CD4-positive, alpha-beta T cell treated with Interleukin-21 for 1 hour (primary cell): Measurements from ENCODE around the gene CSF1R.

Source experiments
- DNase-seq: peaks from one replicate; pipeline ENCODE4 v3.0.0-alpha.2; 2020

Gene CSF1R

DNA sequence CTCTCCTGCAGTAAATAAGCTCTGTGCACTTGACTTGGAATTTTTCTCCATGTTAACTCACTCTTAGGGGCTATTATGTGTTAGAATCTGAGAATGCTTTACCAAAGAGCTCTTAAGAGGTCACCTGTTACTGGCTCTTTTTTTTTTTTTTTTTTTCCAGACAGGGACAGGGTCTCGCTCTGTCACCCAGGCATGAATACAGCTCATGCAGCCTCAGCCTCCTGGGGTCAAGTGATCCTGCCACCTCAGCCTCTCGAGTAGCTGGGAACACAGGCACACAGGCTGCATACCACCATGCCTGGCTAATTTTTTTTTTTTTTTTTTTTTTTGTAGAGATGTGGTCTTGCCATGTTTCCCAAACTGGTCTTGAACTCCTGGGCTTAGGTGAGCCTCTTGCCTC lies 63.7 kb downstream of the CSF1R start:
- DNase-seq = no peak

DNA sequence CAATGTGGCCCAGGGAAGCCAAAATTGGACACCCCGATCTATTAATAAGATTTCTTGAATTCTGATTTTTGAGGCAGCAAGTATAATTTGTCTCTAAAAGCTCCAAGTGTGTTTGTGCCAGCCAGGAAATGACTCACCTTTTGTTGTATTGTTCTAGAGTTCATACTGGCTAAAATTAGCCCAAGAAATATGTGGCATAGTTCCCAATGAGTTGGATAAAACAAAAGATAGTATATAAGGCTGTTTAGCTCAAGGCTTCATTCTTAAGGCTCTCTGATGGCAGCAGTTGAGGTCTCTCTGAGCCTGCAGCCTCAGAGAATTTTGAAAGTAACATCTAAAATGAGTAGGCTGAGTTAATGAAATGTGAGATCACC lies 64.2 kb downstream of the CSF1R start:
- no peak for DNase-seq

DNA sequence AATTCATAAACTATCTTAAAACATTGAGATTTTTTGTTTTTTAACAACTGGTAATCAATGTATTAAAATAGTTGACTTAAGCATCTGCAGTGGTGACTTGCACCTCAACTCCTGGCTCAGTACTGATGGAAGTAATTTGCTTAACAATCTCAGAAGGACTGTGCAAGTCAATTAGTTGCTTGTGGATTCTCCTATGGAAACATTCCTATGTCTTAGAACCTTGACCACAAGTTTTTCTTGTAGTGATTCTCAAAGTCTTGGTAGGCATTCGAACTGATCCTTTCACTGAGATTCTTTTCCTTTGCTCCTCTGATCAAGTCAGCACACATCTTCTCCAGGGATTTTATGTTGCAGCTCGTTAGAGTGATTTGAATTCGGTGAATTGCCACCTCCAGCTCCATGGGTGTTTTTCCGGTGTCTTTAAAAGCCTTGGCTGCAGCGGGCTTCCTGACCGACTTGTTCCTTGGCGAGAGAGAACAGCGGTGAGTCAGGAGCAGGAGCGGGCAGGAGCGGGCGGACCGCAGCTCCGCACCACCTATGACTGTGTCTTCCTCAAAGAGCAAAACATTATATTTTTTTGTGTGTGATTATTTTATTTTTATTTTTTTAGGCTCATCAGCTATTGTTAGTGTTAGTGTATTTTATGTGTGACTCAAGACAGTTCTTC lies 64.7 kb downstream of the CSF1R start:
- DNase-seq = no peak

DNA sequence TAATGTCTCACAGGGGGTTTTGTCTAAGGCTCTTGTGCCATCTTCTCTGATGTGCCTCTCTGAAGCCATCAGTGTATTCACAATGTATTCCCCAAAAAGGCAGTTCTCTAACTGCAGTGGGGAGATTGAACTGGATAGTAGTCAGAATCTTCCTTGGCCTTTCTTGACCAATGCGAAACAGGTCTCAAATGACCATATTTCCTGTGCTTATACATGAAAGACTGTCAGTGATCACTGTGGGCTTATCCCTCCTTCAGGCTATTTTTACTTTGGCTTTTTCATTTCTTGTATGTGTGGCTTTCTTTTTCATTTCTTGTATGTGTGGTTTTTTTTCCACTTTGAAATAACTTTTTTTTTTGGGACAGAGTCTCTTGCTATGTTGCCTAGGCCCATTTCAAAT lies 66.1 kb downstream of the CSF1R start:
- DNase-seq = no peak

DNA sequence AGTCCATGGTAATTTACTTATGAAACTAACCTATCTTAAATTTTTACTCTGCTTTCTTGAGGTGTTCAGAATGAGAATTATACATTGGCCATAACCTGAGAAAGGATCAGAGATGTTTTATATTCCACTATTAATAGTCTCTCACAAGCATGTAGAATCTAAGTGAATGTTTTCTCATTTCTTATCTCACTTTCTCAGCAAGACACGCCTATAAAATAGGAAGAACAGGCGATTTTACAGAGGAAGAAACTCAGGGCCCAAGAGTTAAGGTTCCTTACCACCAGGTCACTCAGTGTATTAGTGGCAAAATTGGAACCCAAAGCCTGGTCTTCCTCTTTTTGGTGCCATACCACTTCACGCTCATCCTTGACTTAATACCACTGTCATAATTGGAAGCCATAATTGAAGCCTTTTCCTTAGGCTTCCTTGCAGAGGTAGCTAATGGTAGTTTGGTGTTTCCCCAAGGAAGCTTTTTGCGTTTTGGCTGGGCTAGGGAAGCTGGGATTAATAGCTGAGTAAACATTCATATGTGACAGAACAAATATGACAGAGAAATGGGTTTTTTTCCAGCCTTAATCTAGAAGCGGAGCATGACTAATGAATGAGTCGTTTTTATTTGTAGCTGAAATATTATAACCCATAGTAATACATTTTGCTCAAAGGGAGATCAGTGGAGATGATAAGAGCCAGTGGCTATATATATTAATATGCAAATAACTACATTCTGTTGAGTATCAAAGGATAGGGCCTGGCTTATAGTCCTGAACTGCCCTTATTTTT lies 68.9 kb downstream of the CSF1R start:
- DNase-seq = no peak

DNA sequence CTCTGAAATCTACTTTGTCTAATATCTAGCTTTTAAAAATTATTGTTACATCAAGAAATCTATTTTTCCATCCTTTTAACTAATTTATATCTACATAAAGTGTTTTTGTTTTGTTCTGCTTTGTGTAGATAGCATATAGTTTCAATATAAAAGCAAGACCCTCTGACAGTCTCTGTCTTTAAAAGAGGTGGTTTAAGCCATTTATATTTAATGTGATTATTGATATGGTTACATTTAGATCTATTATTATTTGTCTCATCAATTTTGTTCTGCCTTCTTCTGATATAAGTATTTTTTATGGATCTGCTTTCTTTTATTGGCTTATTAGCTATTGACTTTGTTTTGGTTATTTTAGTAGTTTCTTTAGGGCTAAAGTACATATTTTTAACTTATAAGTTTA lies 69.8 kb downstream of the CSF1R start:
- DNase-seq = no peak

DNA sequence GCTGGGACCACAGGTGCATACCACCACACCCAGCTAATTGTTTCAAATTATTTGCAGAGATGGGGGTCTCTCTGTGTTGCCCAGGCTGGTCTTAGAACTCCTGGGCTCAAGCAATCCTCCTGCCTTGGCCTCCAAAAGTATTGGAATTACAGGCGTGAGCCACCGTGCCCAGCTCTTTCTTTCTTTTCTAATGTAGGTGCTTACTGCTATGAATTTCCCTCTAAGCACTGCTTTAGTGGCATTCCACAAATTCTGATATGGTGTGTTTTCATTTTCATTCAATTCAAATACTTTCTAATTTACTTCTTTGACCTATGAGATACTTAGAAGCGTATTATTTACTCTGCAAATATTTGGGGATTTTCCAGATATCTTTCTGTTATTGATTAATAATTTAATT lies 70.9 kb downstream of the CSF1R start:
- DNase-seq = no peak

DNA sequence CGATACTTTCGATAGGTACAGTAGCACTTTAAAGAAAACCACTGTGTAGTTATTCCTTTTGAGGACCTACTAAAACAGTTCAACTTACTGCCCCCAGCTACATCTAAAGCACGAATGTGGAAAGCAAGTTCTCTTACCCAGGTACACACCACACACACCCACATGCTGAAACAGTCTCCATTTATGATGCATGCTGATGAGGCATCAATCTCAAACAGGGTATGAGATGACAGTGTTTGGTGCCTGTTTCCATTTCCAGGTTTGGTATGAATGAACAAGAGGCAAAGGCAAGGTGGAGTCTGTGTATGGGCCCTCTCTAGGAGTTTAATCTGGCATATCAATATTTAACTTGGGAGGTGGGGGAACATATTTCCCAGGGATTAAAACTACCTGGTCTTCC lies 71.9 kb downstream of the CSF1R start:
- DNase-seq = no peak

DNA sequence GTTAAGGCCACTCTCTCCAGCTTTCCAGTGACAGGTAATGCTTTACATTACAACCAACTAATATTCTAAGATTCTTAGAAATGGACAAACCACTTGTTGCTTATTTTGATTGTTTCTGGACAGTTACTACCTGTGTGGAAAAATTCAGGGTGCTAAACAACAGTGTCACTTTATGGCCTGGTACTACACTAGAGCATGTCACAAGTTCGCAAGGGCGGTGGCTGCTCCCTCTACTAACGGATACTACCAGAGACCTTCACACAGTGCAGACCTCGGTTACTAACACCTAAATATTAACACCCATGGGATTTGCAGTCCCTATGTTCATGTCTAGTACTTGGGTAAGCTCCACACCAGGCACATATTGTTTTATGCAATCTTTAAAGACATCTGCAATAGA lies 72.4 kb downstream of the CSF1R start:
- DNase-seq = no peak

DNA sequence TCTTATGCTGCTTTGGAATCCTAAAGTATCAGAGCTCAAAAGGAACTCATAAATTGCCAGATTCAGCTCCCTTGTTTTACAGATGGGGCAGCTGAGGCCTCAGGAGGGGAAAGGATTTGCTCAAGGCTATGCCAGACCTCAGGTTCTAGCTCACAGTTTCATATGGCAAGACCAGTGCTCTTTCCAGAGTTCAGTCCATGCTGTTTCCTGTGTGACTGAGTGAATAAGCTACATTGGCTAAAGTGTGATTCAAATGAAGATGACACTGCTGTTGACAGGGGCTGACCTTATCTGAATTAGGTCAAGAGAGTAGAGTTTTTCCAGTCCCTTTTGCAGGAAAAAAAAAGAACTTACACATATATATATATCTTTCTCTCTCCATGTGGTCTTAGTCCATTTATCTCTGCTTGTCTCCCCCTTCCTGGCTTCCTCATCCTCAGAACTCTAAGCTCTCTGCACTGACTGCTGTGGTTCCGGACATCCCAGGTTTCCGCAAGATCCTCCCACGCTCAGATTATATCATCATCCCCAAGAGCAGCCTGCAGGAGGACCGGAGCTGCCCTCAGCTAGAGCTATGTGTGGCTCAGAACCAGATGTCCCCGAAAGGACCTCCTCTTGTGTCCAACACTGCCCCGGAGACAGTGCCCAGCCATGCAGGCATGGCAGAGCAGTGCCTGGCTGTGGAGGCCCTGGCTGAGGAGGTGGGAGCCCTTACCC lies 76.5 kb downstream of the CSF1R start:
- no peak for DNase-seq

DNA sequence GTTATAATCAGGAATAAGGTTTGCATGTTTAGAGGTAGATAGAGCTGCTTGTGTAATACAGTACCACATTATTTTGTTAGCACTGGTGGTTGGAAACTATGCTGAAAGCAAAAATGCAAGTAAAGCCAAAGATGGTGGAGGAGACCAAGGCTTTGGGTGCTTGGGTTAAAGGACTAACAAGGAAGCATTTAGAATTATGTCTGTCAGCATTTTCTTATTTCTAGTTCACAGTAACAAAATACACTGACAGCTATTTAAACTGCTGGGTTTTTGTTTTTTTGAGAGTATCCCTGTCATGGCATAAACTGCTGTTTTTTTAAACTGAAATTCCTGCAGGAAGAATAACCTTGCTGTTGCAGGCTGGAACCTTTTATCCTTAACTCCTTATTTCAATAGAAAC lies 79.3 kb downstream of the CSF1R start:
- DNase-seq = no peak

DNA sequence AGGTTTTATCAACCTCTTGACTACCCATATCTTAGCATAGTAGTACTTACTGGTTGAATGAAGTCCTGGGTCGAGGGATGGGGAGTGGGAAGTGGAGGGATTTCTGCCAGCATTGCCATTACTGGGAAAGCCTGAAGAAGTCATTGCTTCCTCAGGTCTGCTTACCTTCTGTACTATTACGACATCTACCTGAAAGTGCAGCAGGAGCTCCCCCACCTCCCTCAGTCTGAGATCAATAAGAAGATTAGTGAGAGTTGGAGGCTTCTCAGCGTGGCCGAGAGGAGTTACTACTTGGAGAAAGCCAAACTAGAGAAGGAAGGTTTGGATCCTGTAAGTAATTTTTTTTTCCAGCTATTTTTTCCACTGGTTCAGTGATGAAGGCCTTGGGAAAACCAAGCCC lies 80.0 kb downstream of the CSF1R start:
- no peak for DNase-seq
